GM20000 (cell line): Measurements from ENCODE around the gene LHX1.
A peak's percentile ranks its signal among the peaks of the same experiment; 100 is the strongest.

Experiments
- DNase-seq: peaks from one replicate; pipeline ENCODE4 v3.0.0; 2012; ENCODE audit warnings: low spot score
- TF ChIP-seq, protein P1 (sequence below): IDR thresholded peaks from 2 replicates; pipeline ENCODE4 v1.5.1; 2012; ENCODE audit warnings: mild to moderate bottlenecking, control low read depth; ENCODE audit errors: extremely low read depth, missing control alignments

The LHX1 gene

DNA sequence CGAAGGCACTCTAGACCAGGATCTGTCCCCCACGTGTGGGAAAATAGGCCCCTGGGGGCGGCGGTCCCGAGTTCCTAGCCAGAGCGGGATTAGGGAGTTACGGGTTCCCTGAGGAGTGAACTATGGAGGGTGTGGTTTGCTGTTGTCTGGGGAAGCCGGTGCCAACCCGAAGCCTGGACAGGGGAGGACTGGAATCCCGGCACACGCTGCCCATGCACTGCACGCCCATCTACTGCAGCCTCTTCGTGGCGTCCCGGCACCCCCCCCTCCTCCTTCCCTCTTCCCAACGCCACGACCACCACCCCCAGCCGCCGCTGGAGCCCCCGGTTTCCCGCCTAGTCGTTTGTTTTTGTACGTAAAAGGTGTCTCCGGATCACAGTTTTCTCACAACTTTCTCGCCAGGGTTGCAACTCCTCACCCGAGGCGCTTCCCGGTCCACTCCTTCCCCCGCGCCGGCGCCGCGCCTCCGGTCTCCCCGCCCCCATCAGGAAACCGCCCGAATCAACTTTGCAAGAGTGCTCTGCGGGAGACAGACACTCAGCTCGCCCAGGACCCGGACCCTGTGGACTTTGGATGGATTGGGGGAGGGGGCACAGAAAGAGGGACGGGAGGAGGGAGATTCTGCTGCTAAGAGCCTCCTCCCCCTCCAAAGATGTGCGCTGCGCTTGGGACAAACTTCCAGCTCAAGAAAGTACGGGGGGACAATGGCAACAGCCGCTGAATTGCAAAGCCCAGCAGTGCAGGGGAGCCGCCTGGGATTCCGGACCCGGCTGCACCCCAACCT is 1.4 kb upstream of the LHX1 start:
- DNase-seq, result peak; percentile 44

DNA sequence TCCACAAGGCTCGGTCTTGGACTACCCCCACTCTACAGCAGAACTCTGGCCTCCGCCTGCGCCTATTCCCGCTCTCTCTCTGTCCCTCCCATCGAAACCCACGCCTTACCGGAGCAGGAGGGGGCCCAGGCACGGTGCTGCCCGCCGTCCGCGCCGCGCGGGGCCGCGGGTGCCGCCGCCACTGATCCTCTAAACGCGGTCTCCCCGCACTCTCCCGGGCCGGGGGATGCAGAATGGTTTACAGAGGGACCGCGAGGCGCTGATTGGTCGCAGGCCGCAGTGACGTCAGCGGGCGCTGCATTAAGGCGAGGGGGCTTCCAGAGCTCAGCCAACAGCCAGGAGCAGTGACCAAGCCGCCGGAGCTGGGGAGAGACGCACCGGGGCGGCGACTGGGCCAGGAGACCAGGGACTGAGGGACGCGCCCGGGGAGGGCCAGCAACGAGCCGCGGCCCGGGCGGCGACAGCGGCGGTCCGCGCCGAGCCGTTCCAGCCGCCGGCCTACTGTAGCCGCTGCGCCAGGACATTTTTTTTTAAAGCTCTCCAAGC is 747 bp upstream of the LHX1 start:
- TF ChIP-seq, protein P1, sequence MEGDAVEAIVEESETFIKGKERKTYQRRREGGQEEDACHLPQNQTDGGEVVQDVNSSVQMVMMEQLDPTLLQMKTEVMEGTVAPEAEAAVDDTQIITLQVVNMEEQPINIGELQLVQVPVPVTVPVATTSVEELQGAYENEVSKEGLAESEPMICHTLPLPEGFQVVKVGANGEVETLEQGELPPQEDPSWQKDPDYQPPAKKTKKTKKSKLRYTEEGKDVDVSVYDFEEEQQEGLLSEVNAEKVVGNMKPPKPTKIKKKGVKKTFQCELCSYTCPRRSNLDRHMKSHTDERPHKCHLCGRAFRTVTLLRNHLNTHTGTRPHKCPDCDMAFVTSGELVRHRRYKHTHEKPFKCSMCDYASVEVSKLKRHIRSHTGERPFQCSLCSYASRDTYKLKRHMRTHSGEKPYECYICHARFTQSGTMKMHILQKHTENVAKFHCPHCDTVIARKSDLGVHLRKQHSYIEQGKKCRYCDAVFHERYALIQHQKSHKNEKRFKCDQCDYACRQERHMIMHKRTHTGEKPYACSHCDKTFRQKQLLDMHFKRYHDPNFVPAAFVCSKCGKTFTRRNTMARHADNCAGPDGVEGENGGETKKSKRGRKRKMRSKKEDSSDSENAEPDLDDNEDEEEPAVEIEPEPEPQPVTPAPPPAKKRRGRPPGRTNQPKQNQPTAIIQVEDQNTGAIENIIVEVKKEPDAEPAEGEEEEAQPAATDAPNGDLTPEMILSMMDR, result no peak
- peak; percentile 47 for DNase-seq

More for the DNA sequence above, 1.4 kb upstream of the LHX1 start:
- TF ChIP-seq, protein P1, result no peak

DNA sequence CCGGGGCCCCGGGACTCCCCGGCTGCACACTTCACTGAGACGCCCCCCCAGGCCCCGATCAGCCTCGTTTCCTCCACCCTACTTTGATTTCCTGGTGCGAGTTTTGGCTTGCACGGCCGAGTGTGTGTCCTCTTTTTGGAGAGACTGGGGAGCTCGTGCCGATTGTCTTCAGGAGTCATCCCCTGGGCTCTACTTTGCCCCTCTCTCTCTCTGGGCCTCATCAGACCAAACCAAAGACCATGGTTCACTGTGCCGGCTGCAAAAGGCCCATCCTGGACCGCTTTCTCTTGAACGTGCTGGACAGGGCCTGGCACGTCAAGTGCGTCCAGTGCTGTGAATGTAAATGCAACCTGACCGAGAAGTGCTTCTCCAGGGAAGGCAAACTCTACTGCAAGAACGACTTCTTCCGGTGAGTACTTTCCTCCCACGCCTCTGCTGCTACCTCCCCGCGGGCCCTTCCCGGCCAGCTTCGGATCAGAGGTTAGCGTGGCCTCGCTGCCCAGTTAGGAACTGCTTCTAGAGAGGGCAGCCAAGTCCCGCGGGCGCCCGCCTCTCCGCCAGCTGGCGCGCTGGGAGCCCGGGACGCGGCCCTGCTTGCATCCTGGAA is 787 bp downstream of the LHX1 start:
- TF ChIP-seq, protein P1, result no peak
- peak; percentile 76 for DNase-seq

DNA sequence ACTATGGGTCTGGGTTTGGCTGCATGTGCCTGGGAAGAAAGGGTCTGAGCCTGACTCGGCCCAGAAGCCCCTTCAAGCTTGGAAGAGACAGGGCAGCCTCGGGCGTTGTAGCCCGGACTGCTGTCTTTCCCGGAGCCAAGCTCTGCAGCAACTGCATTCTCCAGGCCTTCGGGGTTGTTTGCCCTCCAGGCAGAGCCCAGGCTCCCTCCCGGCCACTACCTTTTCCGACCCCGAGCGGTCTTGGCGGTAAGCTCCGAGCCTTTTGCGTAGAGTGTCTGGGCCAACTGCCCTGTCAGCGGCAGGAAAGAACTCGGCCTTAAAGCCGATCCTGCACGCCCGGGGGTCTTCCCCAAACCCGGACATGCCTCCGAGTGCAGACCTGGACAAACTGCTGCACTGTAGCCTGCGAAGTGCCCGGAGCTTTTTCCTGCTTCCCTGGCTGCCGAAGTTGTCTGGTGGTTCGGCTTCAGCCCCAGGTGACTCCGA is 1.3 kb downstream of the LHX1 start:
- peak; percentile 35 for DNase-seq
- TF ChIP-seq, protein P1, result no peak

DNA sequence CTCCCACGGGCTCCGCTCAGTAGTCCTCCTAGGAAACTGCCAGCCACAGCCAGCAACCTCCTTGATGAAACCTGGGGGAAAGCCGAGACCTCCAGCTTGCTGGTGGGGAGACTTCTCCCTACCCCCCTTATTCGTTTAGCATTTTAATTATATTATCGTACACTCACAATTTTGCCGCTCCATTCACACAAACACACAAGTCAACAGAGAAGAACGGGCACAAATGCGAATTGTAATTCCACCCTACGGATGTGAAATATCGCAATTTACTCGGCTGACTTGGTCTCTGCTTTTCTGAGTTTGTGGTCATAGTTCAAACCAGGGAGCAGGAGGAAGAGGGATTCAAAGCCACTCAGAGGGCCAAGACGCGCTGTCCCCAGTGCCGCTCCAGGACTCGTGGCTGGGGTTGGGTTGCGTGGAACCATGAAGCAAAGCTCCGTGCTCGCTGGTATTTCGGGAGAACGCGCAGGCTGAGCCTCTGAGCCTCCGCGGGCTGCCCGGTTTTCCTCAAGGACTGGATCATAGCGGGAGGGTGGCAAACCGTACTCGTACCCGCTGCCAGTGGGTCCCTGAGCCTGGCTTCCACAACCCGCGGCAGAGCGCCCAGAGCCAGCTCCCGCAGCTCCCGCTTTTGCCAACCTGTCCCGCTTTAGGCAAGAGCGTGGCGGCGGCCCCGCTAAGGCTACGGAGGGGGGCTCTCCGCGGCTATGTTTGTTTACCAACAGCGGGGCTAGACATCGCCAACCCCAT is 2.0 kb downstream of the LHX1 start:
- no peak for DNase-seq
- TF ChIP-seq, protein P1, result no peak

DNA sequence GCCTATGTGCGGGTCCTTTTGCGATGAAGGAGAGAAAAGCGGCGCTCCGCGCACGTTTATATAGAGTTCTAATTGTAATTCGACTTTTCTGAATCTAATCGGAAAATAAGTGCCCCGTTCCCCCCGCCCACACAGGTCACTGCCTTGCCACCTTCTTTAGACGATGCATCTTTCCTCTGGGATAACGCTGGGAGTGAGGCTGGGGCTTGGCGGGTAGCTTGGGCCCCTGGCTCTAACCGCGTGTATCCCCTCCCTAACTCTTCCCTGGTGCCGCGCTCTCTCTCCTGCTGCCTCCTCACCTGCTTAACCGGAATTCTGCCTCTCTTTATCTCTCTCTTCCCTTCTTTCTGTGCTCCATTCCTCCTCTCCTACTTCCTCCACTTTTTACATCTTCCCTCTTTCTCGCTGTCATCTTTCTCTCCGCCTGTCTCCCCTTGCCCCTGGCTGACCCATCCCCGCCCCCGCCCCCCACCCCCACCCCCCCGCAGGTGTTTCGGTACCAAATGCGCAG is 2.6 kb downstream of the LHX1 start:
- TF ChIP-seq, protein P1, result no peak
- no peak for DNase-seq
